GM19099 (cell line): ENCODE measurements around the gene PDSS2.

ENCODE experiments used
- POLR2A ChIP-seq: IDR thresholded peaks from 3 replicates; pipeline ENCODE4 v1.6.1; 2011; ENCODE audit warnings: low read depth; ENCODE audit not compliant: insufficient read length; ENCODE audit errors: extremely low read depth

PDSS2 gene

GRCh38 chr6:107275330-107275865 is 184.0 kb downstream of the PDSS2 start:
- TF ChIP-seq POLR2A: no peak

- TF ChIP-seq POLR2A: no peak
These were observed 185.1 kb downstream of the PDSS2 start for GRCh38 chr6:107274288-107274687.

- TF ChIP-seq POLR2A: no peak
These were observed 187.1 kb downstream of the PDSS2 start for GRCh38 chr6:107272246-107272645.

GRCh38 chr6:107271208-107271790 is 188.1 kb downstream of the PDSS2 start:
- TF ChIP-seq POLR2A: no peak

GRCh38 chr6:107267634-107268033 is 191.7 kb downstream of the PDSS2 start:
- TF ChIP-seq POLR2A: no peak

- TF ChIP-seq POLR2A: no peak
These were observed 192.4 kb downstream of the PDSS2 start for GRCh38 chr6:107267006-107267405.

- no peak for TF ChIP-seq POLR2A
These were observed 192.8 kb downstream of the PDSS2 start for GRCh38 chr6:107266563-107266962.

- no peak for TF ChIP-seq POLR2A
These were observed 195.0 kb downstream of the PDSS2 start for GRCh38 chr6:107264357-107264840.

GRCh38 chr6:107259951-107260350 is 199.4 kb downstream of the PDSS2 start:
- TF ChIP-seq POLR2A: no peak

GRCh38 chr6:107248147-107248546 is 211.2 kb downstream of the PDSS2 start:
- no peak for TF ChIP-seq POLR2A

GRCh38 chr6:107246972-107247615 is 212.3 kb downstream of the PDSS2 start:
- no peak for TF ChIP-seq POLR2A

GRCh38 chr6:107246249-107246971 is 213.0 kb downstream of the PDSS2 start:
- no peak for TF ChIP-seq POLR2A

- TF ChIP-seq POLR2A: no peak
These were observed 214.5 kb downstream of the PDSS2 start for GRCh38 chr6:107244742-107245480.

GRCh38 chr6:107244082-107244741 is 215.2 kb downstream of the PDSS2 start:
- TF ChIP-seq POLR2A: no peak
